ENCODE measurements around the gene TECPR2. TPM values are rescaled to one million over a fixed set of nuclear protein-coding genes. Genes with fewer than 3 reads are reported as not detected.

The TECPR2 gene
- total RNA-seq, 1 experiment from 2014 or later, result 21.3 TPM

DNA sequence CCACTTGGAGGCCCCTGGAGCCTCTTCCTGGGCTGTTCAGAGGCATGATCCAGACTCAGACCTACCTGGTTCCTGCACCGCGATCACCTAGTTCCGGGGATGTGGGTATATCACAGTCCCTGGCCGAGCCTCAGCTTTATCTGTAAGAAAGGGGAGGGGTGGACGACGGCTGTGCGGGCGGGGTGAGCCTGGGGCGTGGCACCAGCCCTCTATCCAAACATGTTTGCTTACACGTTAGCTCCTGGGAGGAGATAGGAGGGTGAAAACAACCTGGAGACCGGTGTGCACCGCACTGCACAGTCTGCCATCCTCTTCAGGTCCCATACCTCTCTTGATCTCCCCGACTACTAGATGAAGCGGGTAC is 145.7 kb downstream of the TECPR2 start:
- H3K36me3 Mint-ChIP-seq, result no peaks in the 10 kb centered on the region; the same call in 1 of the 2 replicates
- no peaks in the 10 kb centered on the region for H3K9me3 Mint-ChIP-seq
- peak overlapping the region; percentile 83; the same call in 1 of the 2 replicates for H3K27ac Mint-ChIP-seq
- no peaks in the 10 kb centered on the region for H3K27me3 Mint-ChIP-seq (ENCODE audit: low read depth)
- peak overlapping the region; percentile 78 for H3K4me3 Mint-ChIP-seq
- no peak for ATAC-seq
- DNase-seq (ENCODE audit: low spot score), result no peak
- ChIA-PET CTCF (interaction anchor here (0.6 to 1.8 kb wide), 5 partner anchors 9 to 463 kb away, joined by 3 to 9 read pairs (median 3); no protein-coding TSS in a partner anchor), POLR2A (no interaction called here)
- TF ChIP-seq, protein P1, sequence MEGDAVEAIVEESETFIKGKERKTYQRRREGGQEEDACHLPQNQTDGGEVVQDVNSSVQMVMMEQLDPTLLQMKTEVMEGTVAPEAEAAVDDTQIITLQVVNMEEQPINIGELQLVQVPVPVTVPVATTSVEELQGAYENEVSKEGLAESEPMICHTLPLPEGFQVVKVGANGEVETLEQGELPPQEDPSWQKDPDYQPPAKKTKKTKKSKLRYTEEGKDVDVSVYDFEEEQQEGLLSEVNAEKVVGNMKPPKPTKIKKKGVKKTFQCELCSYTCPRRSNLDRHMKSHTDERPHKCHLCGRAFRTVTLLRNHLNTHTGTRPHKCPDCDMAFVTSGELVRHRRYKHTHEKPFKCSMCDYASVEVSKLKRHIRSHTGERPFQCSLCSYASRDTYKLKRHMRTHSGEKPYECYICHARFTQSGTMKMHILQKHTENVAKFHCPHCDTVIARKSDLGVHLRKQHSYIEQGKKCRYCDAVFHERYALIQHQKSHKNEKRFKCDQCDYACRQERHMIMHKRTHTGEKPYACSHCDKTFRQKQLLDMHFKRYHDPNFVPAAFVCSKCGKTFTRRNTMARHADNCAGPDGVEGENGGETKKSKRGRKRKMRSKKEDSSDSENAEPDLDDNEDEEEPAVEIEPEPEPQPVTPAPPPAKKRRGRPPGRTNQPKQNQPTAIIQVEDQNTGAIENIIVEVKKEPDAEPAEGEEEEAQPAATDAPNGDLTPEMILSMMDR (IDR thresholded peaks at IDR 0.05), result no peak
- TF ChIP-seq RORB (CRISPR knock-in tag; IDR thresholded peaks at IDR 0.05), result no peak
- TF ChIP-seq, protein P2, sequence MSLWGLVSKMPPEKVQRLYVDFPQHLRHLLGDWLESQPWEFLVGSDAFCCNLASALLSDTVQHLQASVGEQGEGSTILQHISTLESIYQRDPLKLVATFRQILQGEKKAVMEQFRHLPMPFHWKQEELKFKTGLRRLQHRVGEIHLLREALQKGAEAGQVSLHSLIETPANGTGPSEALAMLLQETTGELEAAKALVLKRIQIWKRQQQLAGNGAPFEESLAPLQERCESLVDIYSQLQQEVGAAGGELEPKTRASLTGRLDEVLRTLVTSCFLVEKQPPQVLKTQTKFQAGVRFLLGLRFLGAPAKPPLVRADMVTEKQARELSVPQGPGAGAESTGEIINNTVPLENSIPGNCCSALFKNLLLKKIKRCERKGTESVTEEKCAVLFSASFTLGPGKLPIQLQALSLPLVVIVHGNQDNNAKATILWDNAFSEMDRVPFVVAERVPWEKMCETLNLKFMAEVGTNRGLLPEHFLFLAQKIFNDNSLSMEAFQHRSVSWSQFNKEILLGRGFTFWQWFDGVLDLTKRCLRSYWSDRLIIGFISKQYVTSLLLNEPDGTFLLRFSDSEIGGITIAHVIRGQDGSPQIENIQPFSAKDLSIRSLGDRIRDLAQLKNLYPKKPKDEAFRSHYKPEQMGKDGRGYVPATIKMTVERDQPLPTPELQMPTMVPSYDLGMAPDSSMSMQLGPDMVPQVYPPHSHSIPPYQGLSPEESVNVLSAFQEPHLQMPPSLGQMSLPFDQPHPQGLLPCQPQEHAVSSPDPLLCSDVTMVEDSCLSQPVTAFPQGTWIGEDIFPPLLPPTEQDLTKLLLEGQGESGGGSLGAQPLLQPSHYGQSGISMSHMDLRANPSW (CRISPR knock-in tag; conservative IDR thresholded peaks at IDR 0.05; ENCODE audit: low read depth), result no peak
- no peak for TF ChIP-seq NR3C1 (CRISPR knock-in tag; conservative IDR thresholded peaks at IDR 0.05; ENCODE audit: low read depth)
- no peak for TF ChIP-seq GRHL2 (CRISPR knock-in tag; IDR thresholded peaks at IDR 0.05; ENCODE audit: insufficient replicate concordance, severe bottlenecking)
- TF ChIP-seq MXD4 (CRISPR knock-in tag; IDR thresholded peaks at IDR 0.05; ENCODE audit: borderline replicate concordance), result no peak
- TF ChIP-seq MYBL2 (CRISPR knock-in tag; IDR thresholded peaks at IDR 0.05), result no peak
- TF ChIP-seq FOXJ3 (CRISPR knock-in tag; IDR thresholded peaks at IDR 0.05; ENCODE audit: borderline replicate concordance), result no peak
- TF ChIP-seq ZNF263 (CRISPR knock-in tag; IDR thresholded peaks at IDR 0.05; ENCODE audit: low read depth), result no peak
- H3K4me1 Mint-ChIP-seq, result peaks cover 15% of the 10 kb centered on the region

DNA sequence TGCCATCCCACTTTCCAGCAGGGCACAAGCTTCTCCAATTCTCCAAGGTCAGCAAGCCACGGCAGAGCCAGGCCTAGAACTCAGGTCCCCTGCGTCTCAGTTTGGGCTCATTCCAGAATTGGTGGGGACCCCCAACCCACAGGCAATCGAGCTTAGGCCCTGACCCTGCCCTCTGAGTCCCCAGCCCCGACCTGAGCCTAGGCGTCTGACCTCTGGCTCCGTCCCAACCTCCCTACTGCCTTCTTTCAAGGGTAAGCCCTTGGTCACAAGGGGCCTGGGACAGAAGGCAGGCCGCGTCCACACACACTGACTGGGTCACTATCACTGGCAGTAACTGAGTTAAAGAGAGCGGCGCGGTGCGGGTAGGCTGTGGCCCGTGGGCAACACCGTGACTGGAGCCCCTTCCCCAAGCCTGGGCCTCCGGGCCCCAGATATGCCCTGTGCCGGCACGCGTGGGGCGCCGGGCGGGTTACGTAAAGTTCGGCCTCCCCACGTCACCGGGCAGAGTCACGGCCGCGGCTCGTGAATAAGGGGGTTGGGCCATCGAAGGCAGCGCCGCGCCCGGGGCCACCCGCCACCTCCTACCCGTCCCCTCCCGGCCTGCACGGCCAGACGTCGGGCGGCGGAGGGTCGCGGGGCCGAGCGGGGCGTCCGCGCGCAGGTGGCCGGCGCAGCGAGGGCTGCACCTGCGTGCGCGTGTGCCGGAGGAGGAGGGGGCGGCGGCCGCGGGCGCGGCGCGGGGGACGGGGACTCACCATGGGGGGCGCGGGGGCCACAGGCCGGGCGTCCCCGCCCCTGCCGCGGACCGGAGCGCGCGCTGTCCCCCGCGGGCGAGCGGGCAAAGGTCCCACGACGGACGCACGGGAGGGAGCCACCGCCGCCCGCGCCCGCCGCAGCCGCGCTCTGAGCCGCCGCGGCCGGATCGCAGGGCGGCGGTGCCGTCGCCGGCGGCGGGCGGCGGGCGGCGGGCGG is 146.3 kb downstream of the TECPR2 start:
- H3K27me3 Mint-ChIP-seq (ENCODE audit: low read depth), result no peaks in the 10 kb centered on the region
- H3K4me3 Mint-ChIP-seq, result peak overlapping the region; percentile 78
- ChIA-PET POLR2A (interaction anchor here (1.3 kb wide), 1 partner anchor 31 kb away, joined by 3 read pairs; no protein-coding TSS in a partner anchor), CTCF (interaction anchor here (1.0 to 1.8 kb wide), 10 partner anchors 9 to 463 kb away, joined by 3 to 14 read pairs (median 5); no protein-coding TSS in a partner anchor)
- ATAC-seq, result no peak
- H3K9me3 Mint-ChIP-seq, result no peaks in the 10 kb centered on the region
- H3K4me1 Mint-ChIP-seq, result peaks cover 15% of the 10 kb centered on the region
- DNase-seq (ENCODE audit: low spot score), result no peak
- H3K27ac Mint-ChIP-seq, result peak overlapping the region; percentile 83; the same call in 1 of the 2 replicates
- H3K36me3 Mint-ChIP-seq, result no peaks in the 10 kb centered on the region; the same call in 1 of the 2 replicates
- TF ChIP-seq, protein P3, sequence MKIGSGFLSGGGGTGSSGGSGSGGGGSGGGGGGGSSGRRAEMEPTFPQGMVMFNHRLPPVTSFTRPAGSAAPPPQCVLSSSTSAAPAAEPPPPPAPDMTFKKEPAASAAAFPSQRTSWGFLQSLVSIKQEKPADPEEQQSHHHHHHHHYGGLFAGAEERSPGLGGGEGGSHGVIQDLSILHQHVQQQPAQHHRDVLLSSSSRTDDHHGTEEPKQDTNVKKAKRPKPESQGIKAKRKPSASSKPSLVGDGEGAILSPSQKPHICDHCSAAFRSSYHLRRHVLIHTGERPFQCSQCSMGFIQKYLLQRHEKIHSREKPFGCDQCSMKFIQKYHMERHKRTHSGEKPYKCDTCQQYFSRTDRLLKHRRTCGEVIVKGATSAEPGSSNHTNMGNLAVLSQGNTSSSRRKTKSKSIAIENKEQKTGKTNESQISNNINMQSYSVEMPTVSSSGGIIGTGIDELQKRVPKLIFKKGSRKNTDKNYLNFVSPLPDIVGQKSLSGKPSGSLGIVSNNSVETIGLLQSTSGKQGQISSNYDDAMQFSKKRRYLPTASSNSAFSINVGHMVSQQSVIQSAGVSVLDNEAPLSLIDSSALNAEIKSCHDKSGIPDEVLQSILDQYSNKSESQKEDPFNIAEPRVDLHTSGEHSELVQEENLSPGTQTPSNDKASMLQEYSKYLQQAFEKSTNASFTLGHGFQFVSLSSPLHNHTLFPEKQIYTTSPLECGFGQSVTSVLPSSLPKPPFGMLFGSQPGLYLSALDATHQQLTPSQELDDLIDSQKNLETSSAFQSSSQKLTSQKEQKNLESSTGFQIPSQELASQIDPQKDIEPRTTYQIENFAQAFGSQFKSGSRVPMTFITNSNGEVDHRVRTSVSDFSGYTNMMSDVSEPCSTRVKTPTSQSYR (CRISPR knock-in tag; IDR thresholded peaks at IDR 0.05), result no peak
- TF ChIP-seq CBFB (CRISPR knock-in tag; IDR thresholded peaks at IDR 0.05; ENCODE audit: low read depth), result 0 out of 2 replicates have a peak, but pooled peaks have one; percentile 1
- no peak for TF ChIP-seq ZNF396 (CRISPR knock-in tag; IDR thresholded peaks at IDR 0.05; ENCODE audit: borderline replicate concordance)
- TF ChIP-seq, protein P4, sequence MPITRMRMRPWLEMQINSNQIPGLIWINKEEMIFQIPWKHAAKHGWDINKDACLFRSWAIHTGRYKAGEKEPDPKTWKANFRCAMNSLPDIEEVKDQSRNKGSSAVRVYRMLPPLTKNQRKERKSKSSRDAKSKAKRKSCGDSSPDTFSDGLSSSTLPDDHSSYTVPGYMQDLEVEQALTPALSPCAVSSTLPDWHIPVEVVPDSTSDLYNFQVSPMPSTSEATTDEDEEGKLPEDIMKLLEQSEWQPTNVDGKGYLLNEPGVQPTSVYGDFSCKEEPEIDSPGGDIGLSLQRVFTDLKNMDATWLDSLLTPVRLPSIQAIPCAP (CRISPR knock-in tag; IDR thresholded peaks at IDR 0.05), result no peak
- TF ChIP-seq RELA (CRISPR knock-in tag; IDR thresholded peaks at IDR 0.05; ENCODE audit: borderline replicate concordance), result peak; percentile 38; the same call in 1 of the 2 replicates
- TF ChIP-seq, protein P5, sequence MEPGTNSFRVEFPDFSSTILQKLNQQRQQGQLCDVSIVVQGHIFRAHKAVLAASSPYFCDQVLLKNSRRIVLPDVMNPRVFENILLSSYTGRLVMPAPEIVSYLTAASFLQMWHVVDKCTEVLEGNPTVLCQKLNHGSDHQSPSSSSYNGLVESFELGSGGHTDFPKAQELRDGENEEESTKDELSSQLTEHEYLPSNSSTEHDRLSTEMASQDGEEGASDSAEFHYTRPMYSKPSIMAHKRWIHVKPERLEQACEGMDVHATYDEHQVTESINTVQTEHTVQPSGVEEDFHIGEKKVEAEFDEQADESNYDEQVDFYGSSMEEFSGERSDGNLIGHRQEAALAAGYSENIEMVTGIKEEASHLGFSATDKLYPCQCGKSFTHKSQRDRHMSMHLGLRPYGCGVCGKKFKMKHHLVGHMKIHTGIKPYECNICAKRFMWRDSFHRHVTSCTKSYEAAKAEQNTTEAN (CRISPR knock-in tag; IDR thresholded peaks at IDR 0.05), result no peak
- TF ChIP-seq, protein P6, sequence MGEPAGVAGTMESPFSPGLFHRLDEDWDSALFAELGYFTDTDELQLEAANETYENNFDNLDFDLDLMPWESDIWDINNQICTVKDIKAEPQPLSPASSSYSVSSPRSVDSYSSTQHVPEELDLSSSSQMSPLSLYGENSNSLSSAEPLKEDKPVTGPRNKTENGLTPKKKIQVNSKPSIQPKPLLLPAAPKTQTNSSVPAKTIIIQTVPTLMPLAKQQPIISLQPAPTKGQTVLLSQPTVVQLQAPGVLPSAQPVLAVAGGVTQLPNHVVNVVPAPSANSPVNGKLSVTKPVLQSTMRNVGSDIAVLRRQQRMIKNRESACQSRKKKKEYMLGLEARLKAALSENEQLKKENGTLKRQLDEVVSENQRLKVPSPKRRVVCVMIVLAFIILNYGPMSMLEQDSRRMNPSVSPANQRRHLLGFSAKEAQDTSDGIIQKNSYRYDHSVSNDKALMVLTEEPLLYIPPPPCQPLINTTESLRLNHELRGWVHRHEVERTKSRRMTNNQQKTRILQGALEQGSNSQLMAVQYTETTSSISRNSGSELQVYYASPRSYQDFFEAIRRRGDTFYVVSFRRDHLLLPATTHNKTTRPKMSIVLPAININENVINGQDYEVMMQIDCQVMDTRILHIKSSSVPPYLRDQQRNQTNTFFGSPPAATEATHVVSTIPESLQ (CRISPR knock-in tag; IDR thresholded peaks at IDR 0.05), result no peak
- no peak for TF ChIP-seq MYBL2 (CRISPR knock-in tag; IDR thresholded peaks at IDR 0.05)
- TF ChIP-seq ZNF121 (CRISPR knock-in tag; IDR thresholded peaks at IDR 0.05), result no peak
- TF ChIP-seq JUN (CRISPR knock-in tag; IDR thresholded peaks at IDR 0.05), result 0 out of 2 replicates have a peak, but pooled peaks have one; percentile 21
- no peak for TF ChIP-seq NFYB (CRISPR knock-in tag; conservative IDR thresholded peaks at IDR 0.05; ENCODE audit: low read depth)
- peak; percentile 15; the same call in 1 of the 2 replicates for TF ChIP-seq FOXP1 (CRISPR knock-in tag; IDR thresholded peaks at IDR 0.05; ENCODE audit: borderline replicate concordance)
- TF ChIP-seq, protein P7, sequence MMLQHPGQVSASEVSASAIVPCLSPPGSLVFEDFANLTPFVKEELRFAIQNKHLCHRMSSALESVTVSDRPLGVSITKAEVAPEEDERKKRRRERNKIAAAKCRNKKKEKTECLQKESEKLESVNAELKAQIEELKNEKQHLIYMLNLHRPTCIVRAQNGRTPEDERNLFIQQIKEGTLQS (CRISPR knock-in tag; conservative IDR thresholded peaks at IDR 0.05), result no peak
